Measurements from ENCODE around the gene CCDC12.

CCDC12 gene

DNA sequence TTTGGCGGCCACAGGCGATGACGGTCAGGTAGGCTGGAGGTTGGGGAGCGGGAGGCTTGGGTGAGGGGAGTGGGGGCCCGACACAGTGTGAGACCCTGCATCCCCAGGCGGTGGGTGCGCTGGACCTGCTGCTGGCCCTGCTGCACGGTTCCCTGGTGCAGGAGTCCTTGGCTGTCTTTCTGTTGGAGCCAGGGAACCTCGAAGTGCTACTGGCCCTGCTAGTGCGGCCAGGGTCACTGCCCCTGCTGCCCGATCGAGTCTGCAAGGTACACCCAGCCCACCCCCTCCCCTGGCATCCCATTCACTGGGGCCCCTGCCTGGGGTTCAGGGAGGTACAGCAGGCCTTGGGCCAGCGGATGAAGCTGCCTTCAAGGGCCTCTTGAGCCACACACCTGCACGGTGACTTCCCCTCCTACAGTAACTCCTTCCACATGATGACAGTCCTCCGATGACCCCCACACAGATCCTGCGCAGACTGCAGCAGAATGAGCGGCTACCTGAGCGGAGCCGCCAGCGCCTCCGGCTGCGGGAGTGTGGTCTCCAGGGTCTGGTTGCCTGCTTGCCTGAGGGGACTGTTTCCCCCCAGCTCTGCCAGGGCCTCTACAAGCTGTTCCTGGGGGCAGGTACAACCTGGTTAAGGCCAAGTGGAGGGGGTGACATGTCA lies 22.4 kb upstream of the CCDC12 start (continued):
- TF ChIP-seq, protein P1, sequence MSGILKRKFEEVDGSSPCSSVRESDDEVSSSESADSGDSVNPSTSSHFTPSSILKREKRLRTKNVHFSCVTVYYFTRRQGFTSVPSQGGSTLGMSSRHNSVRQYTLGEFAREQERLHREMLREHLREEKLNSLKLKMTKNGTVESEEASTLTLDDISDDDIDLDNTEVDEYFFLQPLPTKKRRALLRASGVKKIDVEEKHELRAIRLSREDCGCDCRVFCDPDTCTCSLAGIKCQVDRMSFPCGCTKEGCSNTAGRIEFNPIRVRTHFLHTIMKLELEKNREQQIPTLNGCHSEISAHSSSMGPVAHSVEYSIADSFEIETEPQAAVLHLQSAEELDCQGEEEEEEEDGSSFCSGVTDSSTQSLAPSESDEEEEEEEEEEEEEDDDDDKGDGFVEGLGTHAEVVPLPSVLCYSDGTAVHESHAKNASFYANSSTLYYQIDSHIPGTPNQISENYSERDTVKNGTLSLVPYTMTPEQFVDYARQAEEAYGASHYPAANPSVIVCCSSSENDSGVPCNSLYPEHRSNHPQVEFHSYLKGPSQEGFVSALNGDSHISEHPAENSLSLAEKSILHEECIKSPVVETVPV (CRISPR knock-in tag; IDR thresholded peaks at IDR 0.05), result no peak
- TF ChIP-seq SNAI2 (CRISPR knock-in tag; IDR thresholded peaks at IDR 0.05) (no peak), ZFP30 (CRISPR knock-in tag; IDR thresholded peaks at IDR 0.05) (no peak), GLIS3 (CRISPR knock-in tag; IDR thresholded peaks at IDR 0.05) (no peak), ZNF565 (CRISPR knock-in tag; conservative IDR thresholded peaks at IDR 0.05; ENCODE audit: low read depth) (no peak), ISL1 (CRISPR knock-in tag; IDR thresholded peaks at IDR 0.05) (no peak), RARB (CRISPR knock-in tag; IDR thresholded peaks at IDR 0.05) (no peak), ARNTL (CRISPR knock-in tag; IDR thresholded peaks at IDR 0.05; ENCODE audit: borderline replicate concordance, low read depth) (no peak), BACH2 (CRISPR knock-in tag; IDR thresholded peaks at IDR 0.05; ENCODE audit: borderline replicate concordance) (no peak), ESRRG (CRISPR knock-in tag; IDR thresholded peaks at IDR 0.05) (no peak)
- TF ChIP-seq, protein P2, sequence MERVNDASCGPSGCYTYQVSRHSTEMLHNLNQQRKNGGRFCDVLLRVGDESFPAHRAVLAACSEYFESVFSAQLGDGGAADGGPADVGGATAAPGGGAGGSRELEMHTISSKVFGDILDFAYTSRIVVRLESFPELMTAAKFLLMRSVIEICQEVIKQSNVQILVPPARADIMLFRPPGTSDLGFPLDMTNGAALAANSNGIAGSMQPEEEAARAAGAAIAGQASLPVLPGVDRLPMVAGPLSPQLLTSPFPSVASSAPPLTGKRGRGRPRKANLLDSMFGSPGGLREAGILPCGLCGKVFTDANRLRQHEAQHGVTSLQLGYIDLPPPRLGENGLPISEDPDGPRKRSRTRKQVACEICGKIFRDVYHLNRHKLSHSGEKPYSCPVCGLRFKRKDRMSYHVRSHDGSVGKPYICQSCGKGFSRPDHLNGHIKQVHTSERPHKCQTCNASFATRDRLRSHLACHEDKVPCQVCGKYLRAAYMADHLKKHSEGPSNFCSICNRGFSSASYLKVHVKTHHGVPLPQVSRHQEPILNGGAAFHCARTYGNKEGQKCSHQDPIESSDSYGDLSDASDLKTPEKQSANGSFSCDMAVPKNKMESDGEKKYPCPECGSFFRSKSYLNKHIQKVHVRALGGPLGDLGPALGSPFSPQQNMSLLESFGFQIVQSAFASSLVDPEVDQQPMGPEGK (CRISPR knock-in tag; IDR thresholded peaks at IDR 0.05; ENCODE audit: borderline replicate concordance), result no peak

DNA sequence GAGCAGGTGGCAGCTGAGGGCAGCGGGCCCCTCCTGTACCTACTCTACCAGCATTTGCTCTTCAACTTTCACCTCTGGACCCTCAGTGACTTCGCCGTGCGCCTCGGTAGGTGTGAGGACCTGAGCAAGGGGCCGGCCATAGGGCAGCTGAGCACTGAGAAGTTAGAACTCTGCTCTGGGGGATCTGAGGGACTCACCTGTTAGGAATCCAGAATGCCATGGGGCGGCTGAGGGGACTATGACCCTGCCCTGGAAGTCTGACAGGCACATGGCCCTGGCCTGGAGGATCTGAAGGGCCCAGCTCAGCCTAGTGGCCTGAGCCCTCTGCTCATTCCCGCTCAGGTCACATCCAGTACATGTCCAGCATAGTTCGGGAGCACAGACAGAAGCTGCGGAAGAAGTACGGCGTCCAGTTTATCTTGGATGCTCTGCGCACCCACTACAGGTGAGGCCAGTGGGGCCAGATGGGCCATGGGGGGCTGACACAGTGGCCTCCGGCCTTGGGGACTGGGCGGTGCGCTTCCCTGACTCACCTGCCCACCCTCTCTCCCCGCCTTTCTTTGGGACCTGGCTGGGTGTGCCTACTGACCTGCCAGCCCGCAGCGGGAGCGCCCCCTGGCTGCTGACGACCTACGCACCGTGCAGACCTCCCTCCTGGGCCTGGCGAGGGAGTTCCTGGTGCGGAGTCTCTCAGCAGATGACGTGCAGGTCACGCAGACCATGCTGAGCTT lies 21.7 kb upstream of the CCDC12 start:
- TF ChIP-seq ZC3H10 (CRISPR knock-in tag; IDR thresholded peaks at IDR 0.05) (no peak), CSDC2 (CRISPR knock-in tag; IDR thresholded peaks at IDR 0.05) (no peak), TOX (CRISPR knock-in tag; IDR thresholded peaks at IDR 0.05; ENCODE audit: borderline replicate concordance) (no peak), BACH2 (CRISPR knock-in tag; IDR thresholded peaks at IDR 0.05; ENCODE audit: borderline replicate concordance) (no peak), OSR1 (CRISPR knock-in tag; IDR thresholded peaks at IDR 0.05) (no peak), GLIS3 (CRISPR knock-in tag; IDR thresholded peaks at IDR 0.05) (no peak), ZNF565 (CRISPR knock-in tag; conservative IDR thresholded peaks at IDR 0.05; ENCODE audit: low read depth) (no peak), ARNTL (CRISPR knock-in tag; IDR thresholded peaks at IDR 0.05; ENCODE audit: borderline replicate concordance, low read depth) (no peak), ZFP3 (CRISPR knock-in tag; IDR thresholded peaks at IDR 0.05) (no peak), RARB (CRISPR knock-in tag; IDR thresholded peaks at IDR 0.05) (no peak), TCF4 (CRISPR knock-in tag; IDR thresholded peaks at IDR 0.05; ENCODE audit: borderline replicate concordance) (no peak)
- TF ChIP-seq, protein P3, sequence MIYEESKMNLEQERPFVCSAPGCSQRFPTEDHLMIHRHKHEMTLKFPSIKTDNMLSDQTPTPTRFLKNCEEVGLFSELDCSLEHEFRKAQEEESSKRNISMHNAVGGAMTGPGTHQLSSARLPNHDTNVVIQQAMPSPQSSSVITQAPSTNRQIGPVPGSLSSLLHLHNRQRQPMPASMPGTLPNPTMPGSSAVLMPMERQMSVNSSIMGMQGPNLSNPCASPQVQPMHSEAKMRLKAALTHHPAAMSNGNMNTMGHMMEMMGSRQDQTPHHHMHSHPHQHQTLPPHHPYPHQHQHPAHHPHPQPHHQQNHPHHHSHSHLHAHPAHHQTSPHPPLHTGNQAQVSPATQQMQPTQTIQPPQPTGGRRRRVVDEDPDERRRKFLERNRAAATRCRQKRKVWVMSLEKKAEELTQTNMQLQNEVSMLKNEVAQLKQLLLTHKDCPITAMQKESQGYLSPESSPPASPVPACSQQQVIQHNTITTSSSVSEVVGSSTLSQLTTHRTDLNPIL (CRISPR knock-in tag; IDR thresholded peaks at IDR 0.05; ENCODE audit: low read depth), result no peak
- TF ChIP-seq, protein P2 (CRISPR knock-in tag; IDR thresholded peaks at IDR 0.05; ENCODE audit: borderline replicate concordance), result no peak
- TF ChIP-seq, protein P4, sequence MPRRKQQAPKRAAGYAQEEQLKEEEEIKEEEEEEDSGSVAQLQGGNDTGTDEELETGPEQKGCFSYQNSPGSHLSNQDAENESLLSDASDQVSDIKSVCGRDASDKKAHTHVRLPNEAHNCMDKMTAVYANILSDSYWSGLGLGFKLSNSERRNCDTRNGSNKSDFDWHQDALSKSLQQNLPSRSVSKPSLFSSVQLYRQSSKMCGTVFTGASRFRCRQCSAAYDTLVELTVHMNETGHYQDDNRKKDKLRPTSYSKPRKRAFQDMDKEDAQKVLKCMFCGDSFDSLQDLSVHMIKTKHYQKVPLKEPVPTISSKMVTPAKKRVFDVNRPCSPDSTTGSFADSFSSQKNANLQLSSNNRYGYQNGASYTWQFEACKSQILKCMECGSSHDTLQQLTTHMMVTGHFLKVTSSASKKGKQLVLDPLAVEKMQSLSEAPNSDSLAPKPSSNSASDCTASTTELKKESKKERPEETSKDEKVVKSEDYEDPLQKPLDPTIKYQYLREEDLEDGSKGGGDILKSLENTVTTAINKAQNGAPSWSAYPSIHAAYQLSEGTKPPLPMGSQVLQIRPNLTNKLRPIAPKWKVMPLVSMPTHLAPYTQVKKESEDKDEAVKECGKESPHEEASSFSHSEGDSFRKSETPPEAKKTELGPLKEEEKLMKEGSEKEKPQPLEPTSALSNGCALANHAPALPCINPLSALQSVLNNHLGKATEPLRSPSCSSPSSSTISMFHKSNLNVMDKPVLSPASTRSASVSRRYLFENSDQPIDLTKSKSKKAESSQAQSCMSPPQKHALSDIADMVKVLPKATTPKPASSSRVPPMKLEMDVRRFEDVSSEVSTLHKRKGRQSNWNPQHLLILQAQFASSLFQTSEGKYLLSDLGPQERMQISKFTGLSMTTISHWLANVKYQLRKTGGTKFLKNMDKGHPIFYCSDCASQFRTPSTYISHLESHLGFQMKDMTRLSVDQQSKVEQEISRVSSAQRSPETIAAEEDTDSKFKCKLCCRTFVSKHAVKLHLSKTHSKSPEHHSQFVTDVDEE (CRISPR knock-in tag; IDR thresholded peaks at IDR 0.05), result no peak
- ATAC-seq, result peak; percentile 85

Measured in SK-N-SH treated with all-trans-retinoic acid at 6 μM for 48 hours (cell line).